HepG2 (cell line): Measurements from ENCODE around the gene OR1I1. TPM values are rescaled to one million over a fixed set of nuclear protein-coding genes. Genes with fewer than 3 reads are reported as not detected.

Experiments
- ATAC-seq: fragments of 200-7000 bp; cut with Tn5 transposase; 3 replicates; pipeline ENCODE4 v1.9.1; 2020; ENCODE audit warnings: mild to moderate bottlenecking, moderate library complexity
- BruUV-seq: library from RNA; stranded (reverse); fragments of 400-500 nt; replicated peaks from 2 replicates; lab custom pipeline; 2021; lab: Mats Ljungman, UMichigan
- CTCF ChIA-PET: fragments of 300-600 bp; formaldehyde crosslinking; extraction: SDS; loops from one replicate; lab custom pipeline; 2021; ENCODE audit warnings: low total read pairs, inconsistent platforms, low intra/inter-chr PET ratio; lab: Yijun Ruan, JAX
- POLR2A ChIA-PET: fragments of 350-600 bp; sonication (Branson Sonifier 250); formaldehyde crosslinking; loops from one replicate; lab custom pipeline; 2020; ENCODE audit warnings: antibody characterized with exemption, inconsistent platforms; lab: Yijun Ruan, JAX
- DNase-seq: peaks from one replicate; pipeline ENCODE4 v3.0.0-alpha.2; 2015; ENCODE audit warnings: low spot score
- FAIRE-seq: peaks from 3 replicates; lab custom pipeline; 2011; peaks lifted over from hg19 to GRCh38; lab: Jason Lieb, UNC
- H2AFZ ChIP-seq: one replicate; pipeline ENCODE4 v1.6.1; 2011; ENCODE audit warnings: low read length, inconsistent platforms
- H3K27ac ChIP-seq: fragments of 300-600 bp; 3 replicates; pipeline ENCODE4 v1.8.0; 2011; ENCODE audit warnings: mixed run types, mild to moderate bottlenecking, mixed read lengths, low read length, inconsistent platforms; ENCODE audit not compliant: insufficient read depth; ENCODE audit errors: extremely low read length
- H3K27me3 ChIP-seq, 2 experiments: fragments of 200-600 bp in 1 of 2; 2 replicates in 1 of 2; 3 replicates in 1 of 2; pipeline versions ENCODE4 v1.6.0 to v1.8.0; 2011; ENCODE audit warnings: low read length in 2 of 2, mild to moderate bottlenecking in 2 of 2, moderate library complexity in 2 of 2, inconsistent platforms in 1 of 2; ENCODE audit not compliant: insufficient read depth in 2 of 2, control insufficient read depth in 1 of 2
- H3K36me3 ChIP-seq, 2 experiments: fragments of 200-600 bp in 1 of 2; replicated peaks in 1 of 2; 2 replicates in 1 of 2; 3 replicates in 1 of 2; pipeline versions ENCODE4 v1.5.1 to v1.8.0; 2011; ENCODE audit warnings: low read length in 2 of 2, inconsistent platforms in 1 of 2; ENCODE audit not compliant: insufficient read depth in 2 of 2, control insufficient read depth in 1 of 2
- H3K4me1 ChIP-seq: 2 replicates; pipeline ENCODE4 v1.5.1; 2012; ENCODE audit warnings: low read length, inconsistent platforms; ENCODE audit not compliant: insufficient read depth
- H3K4me2 ChIP-seq: 2 replicates; pipeline ENCODE4 v1.6.0; 2011; ENCODE audit warnings: low read depth, low read length, inconsistent platforms
- H3K4me3 ChIP-seq, 3 experiments: fragments of 200-600 bp in 1 of 3; sonication (generic), shearing (Covaris generic) in 1 of 3; replicated peaks in 1 of 3; 2 replicates each; pipeline ENCODE4 v1.5.1; 2011 to 2016; ENCODE audit warnings: low read length in 3 of 3, inconsistent platforms in 2 of 3, low read depth in 2 of 3, mild to moderate bottlenecking in 2 of 3, control low read depth in 1 of 3, mixed read lengths in 1 of 3; ENCODE audit not compliant: insufficient read depth in 1 of 3
- H3K79me2 ChIP-seq: one replicate; pipeline ENCODE4 v1.6.1; 2011; ENCODE audit warnings: low read length, inconsistent platforms; ENCODE audit not compliant: insufficient read depth
- H3K9ac ChIP-seq: 2 replicates; pipeline ENCODE4 v1.6.0; 2011; ENCODE audit warnings: mild to moderate bottlenecking, low read depth, low read length, inconsistent platforms; ENCODE audit not compliant: insufficient read depth
- H3K9me3 ChIP-seq: 2 replicates; pipeline ENCODE4 v1.5.1; 2012; ENCODE audit warnings: mild to moderate bottlenecking, low read length
- H4K20me1 ChIP-seq: 2 replicates; pipeline ENCODE4 v1.6.0; 2011; ENCODE audit warnings: inconsistent platforms, mild to moderate bottlenecking, low read length, moderate library complexity; ENCODE audit not compliant: insufficient read depth
- YEATS4 ChIP-seq: sonication (generic); formaldehyde crosslinking; IDR thresholded peaks from 2 replicates; pipeline ENCODE4 v1.4.0; 2020; ENCODE audit warnings: missing genetic modification reagents, borderline replicate concordance
- ZNF30 ChIP-seq: sonication (generic); formaldehyde crosslinking; IDR thresholded peaks from 2 replicates; pipeline ENCODE4 v1.5.0; 2020; ENCODE audit warnings: mild to moderate bottlenecking, missing genetic modification reagents
- WGBS: methylation state at CpG from one replicate; pipeline ENCODE4 v1.1.6; 2017; ENCODE audit warnings: low lambda C conversion rate; 5-methylcytosine and 5-hydroxymethylcytosine counted together
- in situ Hi-C: cut with HindIII; loops from 2 replicates; pipeline ENCODE4 v1.10.0; 2017; ENCODE audit warnings: low pct_unique_long_range_greater_than_20kb; ENCODE audit not compliant: extremely low pct_ligation_motif_present
- intact Hi-C: fragments of 100-400 bp; cut with micrococcal nuclease; formaldehyde crosslinking; loops from one replicate; pipeline ENCODE4 v1.10.0; 2022; ENCODE audit not compliant: unreplicated experiment
- polyA plus RNA-seq, 8 experiments: library from polyadenylated mRNA; depleted of rRNA in 3 of 8; stranded (reverse) in 7 of 8; unstranded in 1 of 8; fragments of >200 nt; fragmentation: Illumina TruSeq in 4 of 8; extraction: Trizol in 4 of 8; gene quantifications; 2 replicates each; pipeline versions ENCODE4 v1.2.1 to v1.2.3, GENCODE V29; 2011 to 2016; ENCODE audit warnings: low read depth in 4 of 8, missing spikeins in 1 of 8, mixed read lengths in 1 of 8; ENCODE audit not compliant: insufficient read depth in 1 of 8
- total RNA-seq, 5 experiments: library from RNA; depleted of rRNA; stranded (reverse); fragments of >200 nt; fragmentation: Illumina TruSeq; extraction: Trizol; gene quantifications; 2 replicates each; pipeline ENCODE4 v1.2.3, GENCODE V29; 2016; ENCODE audit warnings: low read depth in 1 of 5
- TF ChIP-seq, protein P1 (sequence below): IDR thresholded peaks from 2 replicates; pipeline ENCODE4 v1.6.1; 2016; ENCODE audit warnings: missing biosample characterization, missing genetic modification reagents, low read depth
- TF ChIP-seq, protein P2 (sequence below): sonication (generic); formaldehyde crosslinking; IDR thresholded peaks from 2 replicates; pipeline ENCODE4 v1.5.0; 2020; ENCODE audit warnings: missing genetic modification reagents, mild to moderate bottlenecking, borderline replicate concordance

The OR1I1 gene
- total and polyA plus RNA-seq, 2 of the 13 experiments (the other 11 are each of a cell fraction or from before 2014, with no cell fraction given) = not detected

DNA sequence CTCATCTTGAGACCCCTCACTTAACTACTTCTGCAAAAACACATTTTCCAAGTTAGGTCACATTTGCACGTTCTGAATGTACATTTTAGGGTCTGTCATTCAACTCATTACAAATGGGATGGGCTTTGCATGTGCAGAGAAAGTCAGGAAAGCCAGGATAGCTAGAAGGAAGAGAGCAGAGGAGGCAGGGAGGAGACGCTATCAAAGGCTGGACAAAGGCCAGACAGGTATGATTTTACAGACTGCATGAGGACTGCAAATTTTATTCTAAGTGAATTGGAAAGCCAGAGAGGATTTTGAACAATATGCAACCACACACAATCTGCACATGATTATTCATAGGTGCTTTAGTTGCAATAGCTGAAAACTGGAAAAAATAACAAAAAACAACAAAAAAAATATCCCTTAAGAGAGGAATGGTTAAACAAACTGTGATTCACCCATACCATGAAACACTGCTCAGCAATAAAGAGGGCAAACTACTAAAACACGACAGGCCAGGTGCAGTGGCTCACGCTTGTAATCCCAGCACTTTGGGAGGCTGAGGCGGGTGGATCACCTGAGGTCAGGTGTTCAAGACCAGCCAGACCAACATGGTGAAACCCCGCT is 46.3 kb downstream of the OR1I1 start:
- ChIA-PET CTCF (no interaction called here), POLR2A (no interaction called here)
- BruUV-seq = no TSS peak
- Histone ChIP-seq H3K4me1 (peaks cover 20% of the 10 kb centered on the region), H3K36me3 (peaks cover 0 to under 1% of the 10 kb centered on the region in 2 experiments; a peak in 2 of 5 replicates), H2AFZ (no peak overlapping the region), H3K27ac (no peak overlapping the region), H4K20me1 (no peaks in the 10 kb centered on the region), H3K4me3 (no peak overlapping the region), H3K9me3 (no peaks in the 10 kb centered on the region), H3K4me2 (no peak overlapping the region), H3K79me2 (peaks cover 15% of the 10 kb centered on the region), H3K27me3 (peaks cover 0 to 6% of the 10 kb centered on the region in 2 experiments; a peak in 2 of 5 replicates), H3K9ac (no peak overlapping the region)
- intact Hi-C loops = no loop called here
- TF ChIP-seq, protein P1, sequence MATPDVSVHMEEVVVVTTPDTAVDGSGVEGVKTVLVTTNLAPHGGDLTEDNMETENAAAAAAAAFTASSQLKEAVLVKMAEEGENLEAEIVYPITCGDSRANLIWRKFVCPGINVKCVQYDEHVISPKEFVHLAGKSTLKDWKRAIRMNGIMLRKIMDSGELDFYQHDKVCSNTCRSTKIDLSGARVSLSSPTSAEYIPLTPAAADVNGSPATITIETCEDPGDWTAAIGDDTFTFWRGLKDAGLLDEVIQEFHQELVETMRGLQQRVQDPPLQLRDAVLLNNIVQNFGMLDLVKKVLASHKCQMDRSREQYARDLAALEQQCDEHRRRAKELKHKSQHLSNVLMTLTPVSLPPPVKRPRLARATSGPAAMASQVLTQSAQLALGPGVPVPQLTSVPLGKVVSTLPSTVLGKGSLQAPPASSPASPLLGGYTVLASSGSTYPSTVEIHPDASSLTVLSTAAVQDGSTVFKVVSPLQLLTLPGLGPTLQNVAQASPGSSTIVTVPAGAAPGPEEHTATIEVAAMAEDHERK (CRISPR knock-in tag) = no peak
- TF ChIP-seq ZNF30 (CRISPR knock-in tag) (no peak), YEATS4 (CRISPR knock-in tag) (no peak)
- TF ChIP-seq, protein P2, sequence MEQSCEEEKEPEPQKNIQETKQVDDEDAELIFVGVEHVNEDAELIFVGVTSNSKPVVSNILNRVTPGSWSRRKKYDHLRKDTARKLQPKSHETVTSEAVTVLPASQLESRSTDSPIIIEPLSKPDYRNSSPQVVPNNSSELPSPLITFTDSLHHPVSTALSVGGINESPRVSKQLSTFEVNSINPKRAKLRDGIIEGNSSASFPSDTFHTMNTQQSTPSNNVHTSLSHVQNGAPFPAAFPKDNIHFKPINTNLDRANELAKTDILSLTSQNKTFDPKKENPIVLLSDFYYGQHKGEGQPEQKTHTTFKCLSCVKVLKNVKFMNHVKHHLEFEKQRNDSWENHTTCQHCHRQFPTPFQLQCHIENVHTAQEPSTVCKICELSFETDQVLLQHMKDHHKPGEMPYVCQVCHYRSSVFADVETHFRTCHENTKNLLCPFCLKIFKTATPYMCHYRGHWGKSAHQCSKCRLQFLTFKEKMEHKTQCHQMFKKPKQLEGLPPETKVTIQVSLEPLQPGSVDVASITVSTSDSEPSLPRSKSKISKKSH (CRISPR knock-in tag) = no peak
- FAIRE-seq (no peak), DNase-seq (no peak), ATAC-seq (no peak)
- in situ Hi-C loops = no loop called here
- 24% methylated on average over 6 of the region's 6 CpGs for WGBS
